Bronchial epithelial cell (primary cell): ENCODE measurements around the gene ANKRD33B. TPM values are rescaled to one million over a fixed set of nuclear protein-coding genes. Genes with fewer than 3 reads are reported as not detected.

Experiments used
- DNase-seq: peaks from one replicate; pipeline ENCODE4 v3.0.0-alpha.2; 2010; ENCODE audit warnings: low read depth
- FAIRE-seq: peaks from 2 replicates; lab custom pipeline; 2011; peaks lifted over from hg19 to GRCh38; lab: Jason Lieb, UNC
- H3K27me3 ChIP-seq: 2 replicates; pipeline ENCODE4 v1.5.1; 2011; ENCODE audit warnings: low read length; ENCODE audit not compliant: control insufficient read depth, insufficient read depth
- H3K36me3 ChIP-seq: 2 replicates; pipeline ENCODE4 v1.5.1; 2011; ENCODE audit warnings: low read length; ENCODE audit not compliant: control insufficient read depth, insufficient read depth
- H3K4me3 ChIP-seq: 2 replicates; pipeline ENCODE4 v1.5.1; 2011; ENCODE audit warnings: mild to moderate bottlenecking, low read depth, low read length, control low read depth
- total RNA-seq: library from RNA; depleted of rRNA; stranded (reverse); fragments of >200 nt; gene quantifications from 2 replicates; pipeline ENCODE4 v1.2.1, GENCODE V29; 2014
- TF ChIP-seq, protein P1 (sequence below): IDR thresholded peaks from 2 replicates; pipeline ENCODE4 v1.5.1; 2011; ENCODE audit warnings: mild to moderate bottlenecking, moderate library complexity, low read length, control low read depth, inconsistent platforms; ENCODE audit not compliant: insufficient read depth, severe bottlenecking

The ANKRD33B gene
- total RNA-seq, 1 donor from 2014 or later, result under 0.01 TPM

DNA sequence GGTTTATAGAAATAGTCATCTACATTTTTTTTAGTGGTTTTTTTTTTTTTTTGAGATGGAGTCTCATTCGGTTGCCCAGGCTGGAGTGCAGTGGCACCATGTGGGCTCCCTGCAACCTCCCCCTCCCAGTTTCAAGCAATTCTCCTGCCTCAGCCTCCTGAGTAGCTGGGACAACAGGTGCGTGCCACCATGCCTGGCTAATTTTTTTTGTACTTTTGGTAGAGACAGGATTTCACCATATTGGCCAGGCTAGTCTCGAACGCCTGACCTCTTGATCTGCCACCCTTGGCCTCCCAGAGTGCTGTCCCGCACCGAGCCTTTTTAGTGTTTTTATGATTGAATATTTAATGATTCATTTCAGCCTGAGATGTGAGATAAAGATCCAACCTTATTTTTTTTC lies 27.3 kb downstream of the ANKRD33B start:
- TF ChIP-seq, protein P1, sequence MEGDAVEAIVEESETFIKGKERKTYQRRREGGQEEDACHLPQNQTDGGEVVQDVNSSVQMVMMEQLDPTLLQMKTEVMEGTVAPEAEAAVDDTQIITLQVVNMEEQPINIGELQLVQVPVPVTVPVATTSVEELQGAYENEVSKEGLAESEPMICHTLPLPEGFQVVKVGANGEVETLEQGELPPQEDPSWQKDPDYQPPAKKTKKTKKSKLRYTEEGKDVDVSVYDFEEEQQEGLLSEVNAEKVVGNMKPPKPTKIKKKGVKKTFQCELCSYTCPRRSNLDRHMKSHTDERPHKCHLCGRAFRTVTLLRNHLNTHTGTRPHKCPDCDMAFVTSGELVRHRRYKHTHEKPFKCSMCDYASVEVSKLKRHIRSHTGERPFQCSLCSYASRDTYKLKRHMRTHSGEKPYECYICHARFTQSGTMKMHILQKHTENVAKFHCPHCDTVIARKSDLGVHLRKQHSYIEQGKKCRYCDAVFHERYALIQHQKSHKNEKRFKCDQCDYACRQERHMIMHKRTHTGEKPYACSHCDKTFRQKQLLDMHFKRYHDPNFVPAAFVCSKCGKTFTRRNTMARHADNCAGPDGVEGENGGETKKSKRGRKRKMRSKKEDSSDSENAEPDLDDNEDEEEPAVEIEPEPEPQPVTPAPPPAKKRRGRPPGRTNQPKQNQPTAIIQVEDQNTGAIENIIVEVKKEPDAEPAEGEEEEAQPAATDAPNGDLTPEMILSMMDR, result no peak
- Histone ChIP-seq H3K27me3 (no peaks in the 10 kb centered on the region), H3K36me3 (no peaks in the 10 kb centered on the region), H3K4me3 (no peak overlapping the region)
- FAIRE-seq (no peak), DNase-seq (no peak)

DNA sequence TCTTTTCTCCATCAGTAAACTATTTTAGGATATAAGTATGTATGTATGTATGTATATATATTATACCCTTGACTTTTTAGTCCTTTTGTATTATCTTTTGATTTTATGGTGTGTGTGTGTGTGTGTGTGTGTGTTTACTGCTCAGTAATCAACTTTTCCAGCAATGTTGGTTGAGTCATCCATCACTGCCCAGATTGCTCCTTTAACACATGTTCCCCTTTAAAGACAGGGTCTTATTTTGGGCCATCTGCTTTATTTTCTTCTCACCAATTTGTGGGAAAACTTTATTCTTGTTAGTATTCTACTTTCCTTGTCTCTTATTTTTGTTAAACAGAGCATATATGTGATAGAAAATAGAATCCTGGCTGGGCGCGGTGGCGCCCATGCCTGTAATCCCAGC lies 28.1 kb downstream of the ANKRD33B start:
- TF ChIP-seq, protein P1, result no peak
- FAIRE-seq (no peak), DNase-seq (peak; percentile 22)
- Histone ChIP-seq H3K36me3 (no peaks in the 10 kb centered on the region), H3K27me3 (no peaks in the 10 kb centered on the region), H3K4me3 (no peak overlapping the region)

DNA sequence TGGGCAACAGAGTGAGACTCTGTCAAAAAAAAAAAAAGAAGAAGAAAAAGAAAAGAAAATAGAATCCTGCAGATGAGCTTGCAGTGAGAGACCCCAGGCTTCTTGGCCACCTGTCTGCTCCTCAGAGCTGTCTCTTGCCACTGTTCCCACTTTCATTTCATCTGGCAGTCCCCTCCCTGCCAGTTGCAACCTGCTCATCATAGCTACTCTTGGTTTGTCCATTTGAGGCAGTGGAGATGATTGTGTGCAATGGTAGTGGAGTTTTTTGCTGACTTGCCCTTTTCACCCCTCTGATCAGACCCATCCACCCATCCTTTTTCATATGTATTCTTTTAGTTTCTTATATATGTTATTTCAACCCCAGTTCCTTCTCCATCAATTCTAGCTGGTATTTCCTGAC lies 28.7 kb downstream of the ANKRD33B start:
- TF ChIP-seq, protein P1, result no peak
- Histone ChIP-seq H3K4me3 (no peak overlapping the region), H3K36me3 (no peaks in the 10 kb centered on the region), H3K27me3 (no peaks in the 10 kb centered on the region)
- no peak for FAIRE-seq
- no peak for DNase-seq

DNA sequence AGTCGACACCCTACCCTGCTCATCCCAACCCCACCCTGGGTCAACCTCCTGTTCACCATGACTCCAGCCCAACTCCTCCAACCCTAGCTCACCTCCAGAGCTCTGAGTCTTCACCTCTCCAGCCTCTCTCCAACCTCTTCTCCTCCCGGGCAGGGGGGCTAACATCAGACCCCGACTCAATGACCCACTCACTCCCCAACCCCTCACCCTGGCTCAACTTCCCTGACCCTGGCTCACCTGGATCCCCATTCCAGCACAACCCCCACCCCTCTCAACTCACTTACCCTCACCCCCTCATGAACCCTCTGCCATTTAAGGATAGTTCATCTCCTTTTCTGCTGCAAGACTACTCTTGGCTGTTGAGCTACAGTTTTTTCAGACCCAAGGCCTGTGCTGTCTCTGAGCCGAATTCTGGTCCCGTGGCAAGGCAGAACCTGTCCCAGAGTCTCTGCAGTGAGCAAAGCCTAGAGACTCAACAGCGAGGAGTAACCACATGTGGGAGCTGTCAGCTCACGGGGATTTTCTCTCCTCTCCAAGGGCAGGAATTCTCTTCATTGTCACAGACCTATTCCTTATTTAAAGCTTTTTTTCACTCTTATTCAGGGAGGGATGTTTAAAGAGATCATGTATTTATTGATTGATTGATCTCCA lies 29.8 kb downstream of the ANKRD33B start:
- FAIRE-seq (no peak), DNase-seq (no peak)
- TF ChIP-seq, protein P1, result no peak

DNA sequence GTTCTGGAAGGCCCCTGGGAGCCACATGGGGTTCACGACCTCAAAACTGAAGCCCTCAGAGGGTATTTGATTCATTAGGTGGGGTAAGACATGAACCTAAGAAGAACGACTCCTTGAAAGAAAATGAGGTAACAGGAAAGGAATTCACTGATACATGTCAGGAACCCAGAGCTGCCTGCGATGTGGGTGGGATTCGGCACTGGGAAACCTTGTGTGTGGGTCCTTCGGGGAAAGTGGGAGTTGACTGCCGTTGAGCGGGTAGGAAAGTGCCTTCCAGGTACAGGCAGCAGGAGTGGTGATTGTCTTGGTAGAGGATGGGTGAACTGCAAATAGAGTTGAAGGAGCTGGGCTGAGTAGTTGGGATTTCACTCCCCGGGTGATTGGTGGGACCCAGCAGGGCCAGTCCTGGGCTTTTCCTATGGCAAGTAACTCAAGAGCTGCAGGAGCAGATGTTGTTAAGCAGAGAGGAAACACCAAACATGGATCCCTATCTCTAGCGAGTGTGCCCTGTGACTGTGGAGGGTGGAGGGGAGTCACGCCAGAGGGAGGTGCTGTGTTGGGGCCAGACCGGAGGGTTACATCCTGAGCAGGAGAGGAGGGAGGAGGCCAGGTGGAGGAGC lies 30.8 kb downstream of the ANKRD33B start:
- DNase-seq (peak; percentile 20), FAIRE-seq (no peak)
- Histone ChIP-seq H3K27me3 (no peaks in the 10 kb centered on the region), H3K36me3 (no peaks in the 10 kb centered on the region), H3K4me3 (no peak overlapping the region)
- TF ChIP-seq, protein P1, result no peak

More for the DNA sequence above, 29.8 kb downstream of the ANKRD33B start:
- no peaks in the 10 kb centered on the region for H3K27me3 ChIP-seq
- H3K4me3 ChIP-seq, result no peak overlapping the region
- H3K36me3 ChIP-seq, result no peaks in the 10 kb centered on the region

DNA sequence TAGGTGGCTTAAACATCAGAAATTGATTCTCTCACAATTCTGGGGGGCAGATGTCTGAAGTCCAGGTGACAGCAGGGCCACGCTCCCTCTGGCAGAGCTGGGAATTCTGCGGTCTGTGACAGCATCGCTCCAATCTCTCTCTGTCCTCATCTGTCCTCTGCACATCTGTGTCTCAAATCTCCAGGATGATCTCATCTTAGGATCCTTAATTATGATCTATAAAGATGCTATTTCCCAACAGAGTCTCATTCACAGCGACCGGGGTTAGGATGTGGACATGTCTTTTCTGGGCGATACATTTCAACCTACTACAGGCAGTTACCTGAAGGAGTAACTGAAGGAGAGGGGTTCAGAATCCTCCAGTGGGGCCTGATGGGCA lies 31.4 kb downstream of the ANKRD33B start:
- no peak for FAIRE-seq
- H3K36me3 ChIP-seq, result no peaks in the 10 kb centered on the region
- DNase-seq, result peak; percentile 18
- H3K27me3 ChIP-seq, result no peaks in the 10 kb centered on the region
- TF ChIP-seq, protein P1, result no peak
- H3K4me3 ChIP-seq, result no peak overlapping the region
